Tibial nerve (tissue), 4 donors: ENCODE data around the gene MRPL40. TPM values are rescaled to one million over a fixed set of nuclear protein-coding genes. Genes with fewer than 3 reads are reported as not detected.

Source experiments
- DNase-seq, 2 donors: peaks; one replicate each; pipeline ENCODE4 v3.0.0-alpha.2; 2019; ENCODE audit warnings: low spot score in 2 of 2
- H3K27ac ChIP-seq, 4 donors: fragments of 200-600 bp; sonication (generic) in 3 of 4; one replicate each; pipeline ENCODE4 v1.5.1; 2017 to 2019; ENCODE audit warnings: mild to moderate bottlenecking in 1 of 4
- H3K27me3 ChIP-seq, 2 donors: fragments of 200-600 bp; sonication (generic) in 1 of 2; one replicate each; pipeline versions ENCODE4 v1.5.1 to v1.6.0; 2017 to 2019
- H3K36me3 ChIP-seq, 3 donors: fragments of 200-600 bp; sonication (generic); one replicate each; pipeline ENCODE4 v1.5.1; 2018 to 2019
- H3K4me1 ChIP-seq, 4 donors: fragments of 200-600 bp; sonication (generic) in 3 of 4; one replicate each; pipeline ENCODE4 v1.5.1; 2017 to 2019
- H3K4me3 ChIP-seq, 4 donors: fragments of 200-600 bp; sonication (generic) in 3 of 4; one replicate each; pipeline ENCODE4 v1.5.1; 2017 to 2019; ENCODE audit warnings: mild to moderate bottlenecking in 1 of 4, moderate library complexity in 1 of 4
- H3K9me3 ChIP-seq, 4 donors: fragments of 200-600 bp; sonication (generic) in 3 of 4; one replicate each; pipeline ENCODE4 v1.5.1; 2017 to 2019
- CTCF ChIP-seq, 5 experiments: fragments of 200-600 bp in 3 of 5; fragments of 450-650 bp in 2 of 5; sonication (generic) in 3 of 5; IDR thresholded peaks; one replicate each; pipeline ENCODE4 v1.5.1; 2016 to 2019; ENCODE audit warnings: antibody characterized with exemption in 5 of 5, mild to moderate bottlenecking in 3 of 5, moderate library complexity in 2 of 5
- EP300 ChIP-seq, 2 donors: sonication (generic); formaldehyde crosslinking; IDR thresholded peaks; one replicate each; pipeline ENCODE4 v1.6.1; 2017; ENCODE audit warnings: antibody characterized with exemption in 2 of 2, mild to moderate bottlenecking in 1 of 2
- POLR2A ChIP-seq, 2 donors: fragments of 450-650 bp; IDR thresholded peaks; one replicate each; pipeline ENCODE4 v1.6.1; 2017; ENCODE audit warnings: antibody characterized with exemption in 2 of 2, mild to moderate bottlenecking in 2 of 2, moderate library complexity in 2 of 2
- WGBS, 2 donors: methylation state at CpG; one replicate each; pipeline ENCODE4 v1.1.5; 2018; 5-methylcytosine and 5-hydroxymethylcytosine counted together
- total RNA-seq, 4 donors: library from RNA; depleted of rRNA; stranded (reverse); fragments of >200 nt; gene quantifications; one replicate each; pipeline ENCODE4 v1.1.0, GENCODE V29; 2016

The MRPL40 gene
- total RNA-seq, 4 donors from 2014 or later: 11.4 to 37.8 (median 23.8) TPM

DNA sequence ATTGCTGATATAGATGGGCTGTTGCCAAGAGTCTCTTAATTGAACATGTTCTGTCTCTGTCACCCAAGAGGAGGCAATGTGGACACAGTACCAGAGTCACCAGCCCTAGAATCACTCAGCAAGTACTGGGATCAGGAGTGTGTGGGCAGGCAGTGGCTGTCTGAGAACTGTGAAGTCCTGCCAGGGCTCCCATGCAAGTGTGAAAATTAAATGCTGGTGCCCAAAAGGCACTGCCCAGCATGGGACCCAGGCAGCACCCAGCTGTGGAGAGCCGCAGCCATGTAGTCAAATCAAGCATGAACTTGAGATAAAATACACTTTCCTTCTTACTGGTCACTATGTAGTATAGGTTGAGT, 20.7 kb upstream of the MRPL40 start:
- TF ChIP-seq POLR2A (IDR thresholded peaks at IDR 0.05) (no peak), EP300 (IDR thresholded peaks at IDR 0.05) (no peak), CTCF (IDR thresholded peaks at IDR 0.05) (no peak)
- Histone ChIP-seq H3K9me3 (no peaks in the 10 kb centered on the region), H3K27ac (no peak overlapping the region), H3K4me3 (no peak overlapping the region), H3K36me3 (peaks cover 0 to 39% (median 20%) of the 10 kb centered on the region in 3 donors), H3K27me3 (no peaks in the 10 kb centered on the region), H3K4me1 (peaks cover 0 to 6% (median 0%) of the 10 kb centered on the region in 4 donors)
- 92 to 100% methylated on average over 1 of the region's 1 CpG for WGBS, 2 donors
- DNase-seq: no peak

DNA sequence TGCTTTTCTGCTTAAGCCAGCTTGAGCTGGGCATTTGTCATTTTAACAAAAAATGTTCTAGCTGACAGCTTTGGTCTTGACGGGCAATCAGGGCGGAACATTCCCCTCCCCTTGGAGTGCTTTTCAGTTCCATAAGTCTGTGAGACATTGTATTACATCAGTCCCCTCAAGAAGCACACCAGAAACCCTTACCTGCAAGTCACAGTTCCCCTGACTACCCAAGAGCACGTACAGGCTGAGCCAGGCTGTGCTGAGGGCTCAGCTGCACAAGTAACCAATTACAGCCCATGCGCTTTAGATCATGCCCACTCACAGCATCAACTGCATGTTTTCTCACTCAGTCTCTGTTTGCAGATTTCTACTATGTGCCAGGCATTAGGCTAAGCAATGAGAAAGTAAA, 19.9 kb upstream of the MRPL40 start:
- DNase-seq: no peak
- H3K4me1 ChIP-seq: peaks cover 0 to 6% (median 0%) of the 10 kb centered on the region in 4 donors
- no peaks in the 10 kb centered on the region for H3K9me3 ChIP-seq
- H3K27me3 ChIP-seq: no peaks in the 10 kb centered on the region
- no peak overlapping the region for H3K27ac ChIP-seq
- H3K36me3 ChIP-seq: peaks cover 0 to 38% (median 19%) of the 10 kb centered on the region in 3 donors
- H3K4me3 ChIP-seq: no peak overlapping the region
- no peak for TF ChIP-seq CTCF (IDR thresholded peaks at IDR 0.05)
- TF ChIP-seq POLR2A (IDR thresholded peaks at IDR 0.05): no peak
- TF ChIP-seq EP300 (IDR thresholded peaks at IDR 0.05): no peak
- WGBS, 2 donors: 68 to 86% methylated on average over 4 of the region's 4 CpGs

DNA sequence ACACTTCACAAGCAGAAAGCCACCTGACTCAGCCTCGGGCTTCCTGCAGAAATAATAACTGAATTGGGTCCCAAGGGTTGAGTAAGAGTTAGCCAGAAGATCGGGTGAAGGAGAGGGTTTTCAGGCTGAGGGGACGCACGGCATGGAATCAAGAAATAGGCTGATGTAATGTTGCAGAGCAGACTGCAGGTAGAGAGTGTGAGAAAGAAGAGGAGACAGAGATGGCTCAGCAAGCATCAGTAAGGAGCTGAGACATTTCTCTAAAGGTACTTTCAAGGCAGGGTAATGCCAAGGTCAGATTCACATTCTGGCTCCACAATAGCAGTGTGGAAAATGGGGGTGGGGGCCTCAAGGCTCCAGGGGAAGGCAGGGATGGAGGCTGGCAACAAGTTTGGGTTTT, 19.4 kb upstream of the MRPL40 start:
- no peaks in the 10 kb centered on the region for H3K9me3 ChIP-seq
- 77 to 83% methylated on average over 4 of the region's 4 CpGs for WGBS, 2 donors
- H3K36me3 ChIP-seq: peaks cover 0 to 37% (median 15%) of the 10 kb centered on the region in 3 donors
- no peaks in the 10 kb centered on the region for H3K27me3 ChIP-seq
- no peak overlapping the region for H3K4me3 ChIP-seq
- no peak for DNase-seq
- H3K27ac ChIP-seq: no peak overlapping the region
- no peak for TF ChIP-seq EP300 (IDR thresholded peaks at IDR 0.05)
- no peak for TF ChIP-seq POLR2A (IDR thresholded peaks at IDR 0.05)
- peaks cover 0 to 6% (median 0%) of the 10 kb centered on the region in 4 donors for H3K4me1 ChIP-seq

DNA sequence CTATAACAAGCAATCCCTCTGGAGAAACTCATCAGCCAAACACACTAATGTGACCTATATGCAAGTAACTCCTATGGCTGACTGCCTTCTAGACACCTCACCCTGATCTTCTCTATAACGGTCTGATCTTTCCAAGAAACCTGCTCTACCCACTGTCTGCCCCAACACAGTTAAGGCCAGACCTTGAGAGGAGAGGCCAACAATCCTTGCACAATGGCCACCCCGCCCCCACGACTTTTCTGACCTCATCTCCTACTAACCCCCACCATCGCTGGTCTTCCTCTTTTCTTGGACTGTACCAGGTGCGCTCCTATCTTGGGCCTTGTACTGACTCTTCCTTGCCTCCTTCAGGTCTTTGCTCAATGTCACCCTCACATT, 13.3 kb upstream of the MRPL40 start:
- Histone ChIP-seq H3K9me3 (no peaks in the 10 kb centered on the region), H3K27me3 (no peaks in the 10 kb centered on the region), H3K36me3 (peaks cover 0 to 11% (median 0%) of the 10 kb centered on the region in 3 donors), H3K4me1 (peaks cover 0 to 25% (median 0%) of the 10 kb centered on the region in 4 donors), H3K4me3 (no peak overlapping the region), H3K27ac (no peak overlapping the region)
- WGBS, 2 donors: 83% methylated on average over 5 of the region's 5 CpGs
- DNase-seq: no peak
- TF ChIP-seq EP300 (IDR thresholded peaks at IDR 0.05): no peak

GRCh38 chr22:19419464-19420178, 12.7 kb upstream of the MRPL40 start:
- WGBS, 2 donors: 85 to 87% methylated on average over 5 of the region's 5 CpGs
- no peak overlapping the region for H3K27ac ChIP-seq
- peaks cover 0 to 29% (median 0%) of the 10 kb centered on the region in 4 donors for H3K4me1 ChIP-seq
- no peaks in the 10 kb centered on the region for H3K27me3 ChIP-seq
- H3K36me3 ChIP-seq: peaks cover 0 to 11% (median 0%) of the 10 kb centered on the region in 3 donors
- no peak overlapping the region for H3K4me3 ChIP-seq
- H3K9me3 ChIP-seq: no peaks in the 10 kb centered on the region
- no peak for DNase-seq
- TF ChIP-seq CTCF (IDR thresholded peaks at IDR 0.05) (no peak), POLR2A (IDR thresholded peaks at IDR 0.05) (no peak), EP300 (IDR thresholded peaks at IDR 0.05) (no peak)

GRCh38 chr22:19420321-19420720, 12.0 kb upstream of the MRPL40 start:
- 94 to 97% methylated on average over 6 of the region's 6 CpGs for WGBS, 2 donors
- Histone ChIP-seq H3K9me3 (no peaks in the 10 kb centered on the region), H3K4me3 (no peak overlapping the region), H3K27me3 (no peaks in the 10 kb centered on the region), H3K27ac (no peak overlapping the region), H3K4me1 (peaks cover 0 to 33% (median 0%) of the 10 kb centered on the region in 4 donors), H3K36me3 (peaks cover 0 to 11% (median 0%) of the 10 kb centered on the region in 3 donors)
- TF ChIP-seq CTCF (IDR thresholded peaks at IDR 0.05): no peak
- no peak for TF ChIP-seq POLR2A (IDR thresholded peaks at IDR 0.05)
- no peak for TF ChIP-seq EP300 (IDR thresholded peaks at IDR 0.05)
- DNase-seq: no peak
